Fibroblast of lung (primary cell): Measurements from ENCODE around the gene SHROOM3.

Experiments
- CTCF ChIP-seq, 2 donors: IDR thresholded peaks in 1 of 2; conservative IDR thresholded peaks in 1 of 2; 1 replicate in 1 of 2; 2 replicates in 1 of 2; pipeline ENCODE4 v1.5.1; 2011 to 2012; ENCODE audit warnings: low read length in 2 of 2, control low read depth in 1 of 2, inconsistent platforms in 1 of 2, low read depth in 1 of 2, mild to moderate bottlenecking in 1 of 2
- EZH2 ChIP-seq: IDR thresholded peaks from 2 replicates; pipeline ENCODE4 v1.5.1; 2012; ENCODE audit warnings: low read length, control low read depth, mild to moderate bottlenecking; ENCODE audit errors: missing control alignments

GRCh38 chr4:76683144-76683543 lies 248.1 kb downstream of the SHROOM3 start:
- TF ChIP-seq CTCF (conservative IDR thresholded peaks at IDR 0.05 in 1 of 2, IDR thresholded peaks at IDR 0.05 in 1 of 2; ENCODE audit: low read depth in 1 of 2, low read length in 2 of 2) (no peak), EZH2 (no peak)
